CD14-positive monocyte (primary cell): Measurements from ENCODE around the gene SCYL1. TPM values are rescaled to one million over a fixed set of nuclear protein-coding genes. Genes with fewer than 3 reads are reported as not detected.

Experiments used
- DNase-seq, 3 donors: peaks; one replicate each; pipeline ENCODE4 v3.0.0-alpha.2; 2011 to 2022
- H2AFZ ChIP-seq: 2 replicates; pipeline ENCODE4 v1.6.0; 2012; ENCODE audit warnings: mild to moderate bottlenecking, low read depth, low read length, inconsistent platforms; ENCODE audit not compliant: insufficient read depth, poor library complexity, severe bottlenecking
- H3K27ac ChIP-seq, 2 donors: 1 replicate in 1 of 2; 2 replicates in 1 of 2; pipeline ENCODE4 v1.5.1; 2012 to 2013; ENCODE audit warnings: low read length in 2 of 2, control low read depth in 1 of 2, inconsistent platforms in 1 of 2, low read depth in 1 of 2, mild to moderate bottlenecking in 1 of 2
- H3K27me3 ChIP-seq, 2 donors: one replicate each; pipeline versions ENCODE4 v1.6.0 to v1.6.1; 2011 to 2013; ENCODE audit warnings: low read length in 2 of 2; ENCODE audit not compliant: control insufficient read depth in 2 of 2, insufficient read depth in 2 of 2
- H3K36me3 ChIP-seq, 2 donors: replicated peaks in 1 of 2; 1 replicate in 1 of 2; 2 replicates in 1 of 2; pipeline versions ENCODE4 v1.5.1 to v1.6.1; 2012 to 2013; ENCODE audit warnings: low read length in 2 of 2, control low read depth in 1 of 2, inconsistent platforms in 1 of 2, mild to moderate bottlenecking in 1 of 2; ENCODE audit not compliant: insufficient read depth in 2 of 2, control insufficient read depth in 1 of 2
- H3K4me1 ChIP-seq, 2 donors: 1 replicate in 1 of 2; 2 replicates in 1 of 2; pipeline versions ENCODE4 v1.5.1 to v1.6.1; 2012 to 2013; ENCODE audit warnings: low read length in 2 of 2, control low read depth in 1 of 2, inconsistent platforms in 1 of 2, mild to moderate bottlenecking in 1 of 2, moderate library complexity in 1 of 2; ENCODE audit not compliant: insufficient read depth in 2 of 2, control insufficient read depth in 1 of 2
- H3K4me2 ChIP-seq: replicated peaks from 2 replicates; pipeline ENCODE3; 2012; ENCODE audit warnings: low read length, moderate library complexity, mild to moderate bottlenecking; ENCODE audit not compliant: poor library complexity, severe bottlenecking; ENCODE audit errors: extremely low read depth
- H3K4me3 ChIP-seq, 3 experiments: fragments of 200-600 bp in 1 of 3; sonication (generic) in 1 of 3; replicated peaks in 1 of 3; 1 replicate in 2 of 3; 2 replicates in 1 of 3; pipeline ENCODE4 v1.5.1; 2011 to 2013; ENCODE audit warnings: low read length in 3 of 3, mild to moderate bottlenecking in 3 of 3, control low read depth in 2 of 3, low read depth in 2 of 3, inconsistent platforms in 1 of 3, moderate library complexity in 1 of 3
- H3K79me2 ChIP-seq: 2 replicates; pipeline ENCODE4 v1.6.0; 2012; ENCODE audit warnings: mild to moderate bottlenecking, control low read depth, inconsistent platforms, low read length, moderate library complexity; ENCODE audit not compliant: insufficient read depth
- H3K9ac ChIP-seq: 2 replicates; pipeline ENCODE4 v1.6.0; 2017; ENCODE audit warnings: low read length, mild to moderate bottlenecking; ENCODE audit not compliant: insufficient read depth, poor library complexity, severe bottlenecking
- H3K9me3 ChIP-seq, 2 donors: replicated peaks in 1 of 2; 1 replicate in 1 of 2; 2 replicates in 1 of 2; pipeline versions ENCODE4 v1.5.1 to v1.6.1; 2012 to 2013; ENCODE audit warnings: low read length in 2 of 2, control low read depth in 1 of 2; ENCODE audit not compliant: control insufficient read depth in 1 of 2, insufficient read depth in 1 of 2
- H4K20me1 ChIP-seq: 2 replicates; pipeline ENCODE4 v1.6.0; 2012; ENCODE audit warnings: mild to moderate bottlenecking, low read length, control low read depth, moderate library complexity; ENCODE audit not compliant: insufficient read depth
- H3K27ac Mint-ChIP-seq, 7 donors: one replicate each; pipeline ENCODE4 v1.8.0; 2020; ENCODE audit warnings: mild to moderate bottlenecking in 7 of 7, mixed read lengths in 7 of 7, moderate library complexity in 6 of 7, inconsistent platforms in 2 of 7
- H3K27me3 Mint-ChIP-seq, 3 donors: one replicate each; pipeline ENCODE4 v1.8.0; 2021 to 2022; ENCODE audit warnings: low read depth in 3 of 3, mild to moderate bottlenecking in 3 of 3, mixed read lengths in 3 of 3, moderate library complexity in 3 of 3, inconsistent platforms in 1 of 3
- H3K36me3 Mint-ChIP-seq, 2 donors: one replicate each; pipeline ENCODE4 v1.8.0; 2020; ENCODE audit warnings: mixed read lengths in 2 of 2, inconsistent platforms in 1 of 2, mild to moderate bottlenecking in 1 of 2
- H3K4me1 Mint-ChIP-seq: one replicate; pipeline ENCODE4 v1.8.0; 2020; ENCODE audit warnings: mild to moderate bottlenecking, mixed read lengths
- H3K4me3 Mint-ChIP-seq, 2 donors: one replicate each; pipeline ENCODE4 v1.8.0; 2020; ENCODE audit warnings: mild to moderate bottlenecking in 2 of 2, mixed read lengths in 2 of 2, moderate library complexity in 1 of 2
- H3K9me3 Mint-ChIP-seq, 7 donors: one replicate each; pipeline ENCODE4 v1.8.0; 2020 to 2022; ENCODE audit warnings: mixed read lengths in 7 of 7, mild to moderate bottlenecking in 6 of 7, moderate library complexity in 6 of 7, inconsistent platforms in 2 of 7
- CTCF ChIP-seq: fragments of 200-600 bp; IDR thresholded peaks from one replicate; pipeline ENCODE4 v1.8.0; 2022; ENCODE audit warnings: antibody characterized with exemption, mild to moderate bottlenecking
- WGBS: methylation state at CpG from one replicate; pipeline ENCODE4 v1.1.5; 2013; ENCODE audit warnings: missing lambda C conversion rate; ENCODE audit not compliant: insufficient coverage; 5-methylcytosine and 5-hydroxymethylcytosine counted together
- intact Hi-C, 2 donors: fragments of 100-400 bp; cut with micrococcal nuclease; formaldehyde crosslinking; loops; one replicate each; pipeline versions ENCODE4 v1.15.0 to v1.15.1; 2023
- polyA plus RNA-seq, 3 donors: library from polyadenylated mRNA; depleted of rRNA in 1 of 3; unstranded in 2 of 3; stranded (reverse) in 1 of 3; fragments of 300-500 nt in 2 of 3; fragments of >200 nt in 1 of 3; fragmentation: Illumina TruSeq in 2 of 3; gene quantifications; 1 replicate in 2 of 3; 2 replicates in 1 of 3; pipeline ENCODE4 v1.2.3, GENCODE V29; 2012 to 2021

The SCYL1 gene
- polyA plus RNA-seq, 3 donors, result 18.6 to 71.6 (median 29.7) TPM

- Histone ChIP-seq H3K36me3 (peaks cover 41% of the 10 kb centered on the region in 2 donors), H3K4me1 (peaks cover 49 to 71% of the 10 kb centered on the region in 2 donors), H3K9ac (peak overlapping the region; percentile 80), H3K27me3 (no peaks in the 10 kb centered on the region), H2AFZ (no peak overlapping the region), H4K20me1 (peaks cover 81% of the 10 kb centered on the region), H3K4me3 (peak overlapping the region; percentile 48 to 100 (median 98)), H3K27ac (peak overlapping the region; percentile 82 to 93), H3K9me3 (no peaks in the 10 kb centered on the region), H3K4me2 (peak overlapping the region; percentile 97), H3K79me2 (peaks cover 86% of the 10 kb centered on the region)
- TF ChIP-seq CTCF, result no peak
- peaks cover 0 to 2% (median 0%) of the 10 kb centered on the region in 7 donors for H3K9me3 Mint-ChIP-seq
- intact Hi-C loops, result loop anchor here (1.0 to 10.0 kb wide), 3 partner anchors 11 to 552 kb away; partner anchors contain the start of genes MAP3K11 (in 1 of the 2) and SNX15 (in 1 of the 2)
- peak overlapping the region; percentile 90 to 95 for H3K4me3 Mint-ChIP-seq
- peaks cover 35 to 51% of the 10 kb centered on the region in 2 donors for H3K36me3 Mint-ChIP-seq
- peaks cover 49% of the 10 kb centered on the region for H3K4me1 Mint-ChIP-seq
- peak overlapping the region; percentile 93 to 97 (median 96) for H3K27ac Mint-ChIP-seq
- WGBS, result 9% methylated on average over 15 of the region's 18 CpGs
- peak; percentile 95 to 98 (median 95) for DNase-seq
- H3K27me3 Mint-ChIP-seq, result no peaks in the 10 kb centered on the region
Observed at GRCh38 chr11:65576867-65577755, 52.2 kb downstream of the SCYL1 start.

- H3K4me1 Mint-ChIP-seq, result peaks cover 50% of the 10 kb centered on the region
- peak overlapping the region; percentile 80 for H3K9ac ChIP-seq
Observed at GRCh38 chr11:65577756-65578109, 52.9 kb downstream of the SCYL1 start.

More at GRCh38 chr11:65577756-65578109, 52.9 kb downstream of the SCYL1 start:
- Histone ChIP-seq H3K36me3 (peaks cover 47 to 48% of the 10 kb centered on the region in 2 donors), H2AFZ (no peak overlapping the region), H3K4me2 (peak overlapping the region; percentile 97), H3K9me3 (no peaks in the 10 kb centered on the region), H3K27me3 (no peaks in the 10 kb centered on the region), H3K27ac (peak overlapping the region; percentile 82 to 93), H4K20me1 (peaks cover 87% of the 10 kb centered on the region), H3K79me2 (peaks cover 93% of the 10 kb centered on the region), H3K4me3 (peak overlapping the region; percentile 48 to 100 (median 98)), H3K4me1 (peaks cover 48 to 67% of the 10 kb centered on the region in 2 donors)
- peak overlapping the region; percentile 93 to 96 (median 94) for H3K27ac Mint-ChIP-seq
- intact Hi-C loops, result loop anchor here (1.0 to 10.0 kb wide), 3 partner anchors 11 to 553 kb away; partner anchors contain the start of genes MAP3K11 (in 1 of the 2) and SNX15 (in 1 of the 2)
- TF ChIP-seq CTCF, result no peak
- peak overlapping the region; percentile 90 to 95 for H3K4me3 Mint-ChIP-seq
- peaks cover 41 to 57% of the 10 kb centered on the region in 2 donors for H3K36me3 Mint-ChIP-seq
- H3K27me3 Mint-ChIP-seq, result peaks cover 0 to 2% (median 0%) of the 10 kb centered on the region in 3 donors
- 43% methylated on average over 8 of the region's 8 CpGs for WGBS
- DNase-seq, result no peak
- peaks cover 0 to 2% (median 0%) of the 10 kb centered on the region in 7 donors for H3K9me3 Mint-ChIP-seq
